ENCODE results near the gene USP7. TPM values are rescaled to one million over a fixed set of nuclear protein-coding genes. Genes with fewer than 3 reads are reported as not detected.

Gene USP7
- total RNA-seq, 2 experiments from 2014 or later = 46.4 to 127 TPM

DNA sequence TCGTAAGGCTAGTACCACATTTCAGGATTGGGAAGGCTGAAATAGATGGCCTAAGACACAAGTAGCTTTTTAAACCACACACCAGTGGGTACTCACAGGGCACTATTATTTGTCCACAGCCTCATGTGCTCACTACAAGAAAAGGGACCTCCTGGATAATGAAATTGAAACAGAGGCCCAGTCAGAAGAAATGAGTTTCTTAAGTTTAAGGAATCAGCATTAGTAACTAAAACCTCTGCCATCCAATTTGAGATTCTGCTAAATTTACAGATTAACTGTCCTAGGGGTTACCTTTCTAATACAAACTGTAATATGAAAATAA is 3.0 kb downstream of the USP7 start:
- peak overlapping the region; percentile 84 for H3K4me3 ChIP-seq (ENCODE audit: low read depth, low read length, poor library complexity, severe bottlenecking)

DNA sequence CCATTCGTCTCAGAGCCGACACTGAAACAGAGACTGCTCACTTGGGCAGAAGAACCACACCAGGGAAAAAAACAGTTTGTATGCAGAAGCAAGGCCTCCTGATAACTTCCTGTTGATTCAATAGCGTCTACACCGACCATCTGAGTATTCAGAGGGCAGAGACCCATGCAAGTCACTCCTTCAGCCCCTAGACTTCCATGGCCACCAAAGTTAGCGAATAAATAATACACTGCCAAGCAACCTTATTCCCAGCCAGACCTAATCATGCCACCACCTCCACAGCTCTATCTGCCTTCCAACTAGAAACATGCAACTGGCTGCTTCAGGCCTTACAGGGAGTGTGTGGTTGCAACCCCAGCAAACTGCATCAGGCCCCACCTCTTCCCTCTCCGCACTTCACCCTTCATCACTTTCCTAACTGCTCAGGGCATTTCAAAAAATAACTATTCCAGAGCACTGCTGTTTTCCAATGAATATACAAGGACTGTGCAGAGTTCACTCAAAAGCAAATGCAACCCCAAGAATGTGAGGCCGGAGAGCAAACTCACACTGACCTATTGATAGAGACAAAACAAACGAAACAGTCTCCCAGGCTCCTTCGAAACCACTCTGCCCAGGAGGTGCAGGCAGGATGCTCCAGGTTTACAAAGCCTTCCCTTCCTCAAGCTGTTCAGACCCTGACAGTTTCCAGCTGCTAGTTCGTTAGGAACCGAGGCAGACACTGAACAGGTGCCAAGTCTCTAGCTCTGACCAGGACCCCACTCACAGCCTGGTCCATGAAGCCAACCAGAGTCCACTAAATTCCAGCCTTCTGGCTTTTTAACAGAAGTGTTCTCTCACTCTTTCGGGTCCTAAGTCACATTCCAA is 3.6 kb downstream of the USP7 start:
- Histone ChIP-seq H3K36me3 (ENCODE audit: insufficient read depth, low read length) (no peaks in the 10 kb centered on the region; the same call in 1 of the 2 replicates), H3K79me2 (ENCODE audit: insufficient read depth, low read depth, low read length) (peaks cover 69% of the 10 kb centered on the region), H3K9me3 (ENCODE audit: low read length) (no peaks in the 10 kb centered on the region), H3K4me1 (ENCODE audit: insufficient read depth, low read length, poor library complexity, severe bottlenecking) (peaks cover 60% of the 10 kb centered on the region), H3K4me3 (ENCODE audit: low read depth, low read length, poor library complexity, severe bottlenecking) (peak overlapping the region; percentile 84), H4K20me1 (ENCODE audit: insufficient read depth, low read length) (peaks cover 67% of the 10 kb centered on the region), H2AFZ (ENCODE audit: low read length) (no peak overlapping the region), H3K9me2 (ENCODE audit: insufficient read depth, low read length) (no peaks in the 10 kb centered on the region), H3K27ac (ENCODE audit: low read depth, low read length, poor library complexity, severe bottlenecking) (no peak overlapping the region), H3K4me2 (ENCODE audit: low read length) (peak overlapping the region; percentile 97)
- DNase-seq (ENCODE audit: low spot score) = peak; percentile 49
- no TSS peak for BruUV-seq (replicated peaks)
- CTCF ChIA-PET (ENCODE audit: unreplicated experiment) = interaction anchor here (0.7 kb wide), 1 partner anchor 10 kb away, joined by 3 read pairs; no protein-coding TSS in a partner anchor
- no peak for TF ChIP-seq EZH2phosphoT487 (IDR thresholded peaks at IDR 0.05; ENCODE audit: borderline replicate concordance, low read depth, low read length)
- TF ChIP-seq, protein P1, sequence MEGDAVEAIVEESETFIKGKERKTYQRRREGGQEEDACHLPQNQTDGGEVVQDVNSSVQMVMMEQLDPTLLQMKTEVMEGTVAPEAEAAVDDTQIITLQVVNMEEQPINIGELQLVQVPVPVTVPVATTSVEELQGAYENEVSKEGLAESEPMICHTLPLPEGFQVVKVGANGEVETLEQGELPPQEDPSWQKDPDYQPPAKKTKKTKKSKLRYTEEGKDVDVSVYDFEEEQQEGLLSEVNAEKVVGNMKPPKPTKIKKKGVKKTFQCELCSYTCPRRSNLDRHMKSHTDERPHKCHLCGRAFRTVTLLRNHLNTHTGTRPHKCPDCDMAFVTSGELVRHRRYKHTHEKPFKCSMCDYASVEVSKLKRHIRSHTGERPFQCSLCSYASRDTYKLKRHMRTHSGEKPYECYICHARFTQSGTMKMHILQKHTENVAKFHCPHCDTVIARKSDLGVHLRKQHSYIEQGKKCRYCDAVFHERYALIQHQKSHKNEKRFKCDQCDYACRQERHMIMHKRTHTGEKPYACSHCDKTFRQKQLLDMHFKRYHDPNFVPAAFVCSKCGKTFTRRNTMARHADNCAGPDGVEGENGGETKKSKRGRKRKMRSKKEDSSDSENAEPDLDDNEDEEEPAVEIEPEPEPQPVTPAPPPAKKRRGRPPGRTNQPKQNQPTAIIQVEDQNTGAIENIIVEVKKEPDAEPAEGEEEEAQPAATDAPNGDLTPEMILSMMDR (conservative IDR thresholded peaks at IDR 0.05; ENCODE audit: low read length) = no peak
- POLR2A ChIA-PET = interaction anchor here (0.8 to 1.5 kb wide), 3 partner anchors 9 to 73 kb away, joined by 3 to 6 read pairs (median 4); no protein-coding TSS in a partner anchor
- intact Hi-C loops (cut with micrococcal nuclease; ENCODE audit: unreplicated experiment) = loop anchor here (2.0 kb wide), 1 partner anchor 15 kb away; no protein-coding TSS in a partner anchor

More for the DNA sequence above, 3.0 kb downstream of the USP7 start:
- CTCF ChIA-PET (ENCODE audit: unreplicated experiment) = interaction anchor here (0.7 kb wide), 1 partner anchor 11 kb away, joined by 3 read pairs; no protein-coding TSS in a partner anchor
- H4K20me1 ChIP-seq (ENCODE audit: insufficient read depth, low read length) = peaks cover 62% of the 10 kb centered on the region
- intact Hi-C loops (cut with micrococcal nuclease; ENCODE audit: unreplicated experiment) = loop anchor here (2.0 kb wide), 1 partner anchor 16 kb away; no protein-coding TSS in a partner anchor
- H3K9me2 ChIP-seq (ENCODE audit: insufficient read depth, low read length) = no peaks in the 10 kb centered on the region
- H3K36me3 ChIP-seq (ENCODE audit: insufficient read depth, low read length) = no peaks in the 10 kb centered on the region; the same call in 1 of the 2 replicates
- no peak for DNase-seq (ENCODE audit: low spot score)
- peaks cover 60% of the 10 kb centered on the region for H3K4me1 ChIP-seq (ENCODE audit: insufficient read depth, low read length, poor library complexity, severe bottlenecking)
- H3K79me2 ChIP-seq (ENCODE audit: insufficient read depth, low read depth, low read length) = peaks cover 65% of the 10 kb centered on the region
- H3K9me3 ChIP-seq (ENCODE audit: low read length) = no peaks in the 10 kb centered on the region
- POLR2A ChIA-PET = interaction anchor here (0.8 to 1.1 kb wide), 2 partner anchors 9 to 72 kb away, joined by 3 to 6 read pairs; no protein-coding TSS in a partner anchor
- no peak overlapping the region for H3K27ac ChIP-seq (ENCODE audit: low read depth, low read length, poor library complexity, severe bottlenecking)
- no peak for TF ChIP-seq EZH2phosphoT487 (IDR thresholded peaks at IDR 0.05; ENCODE audit: borderline replicate concordance, low read depth, low read length)
- TF ChIP-seq, protein P1 (conservative IDR thresholded peaks at IDR 0.05; ENCODE audit: low read length) = no peak
- peak overlapping the region; percentile 97 for H3K4me2 ChIP-seq (ENCODE audit: low read length)
- no TSS peak for BruUV-seq (replicated peaks)
- H2AFZ ChIP-seq (ENCODE audit: low read length) = no peak overlapping the region

All from OCI-LY7 (cell line).